Measurements from ENCODE around the gene HECTD1. TPM values are rescaled to one million over a fixed set of nuclear protein-coding genes. Genes with fewer than 3 reads are reported as not detected.
"Not testable (repeated sequence)": the region's sequence is repeated elsewhere in the genome, so short reads cannot be mapped to it uniquely, and the experiment has no call there.

The HECTD1 gene
- polyA plus RNA-seq, 1 donor: 94.9 TPM

DNA sequence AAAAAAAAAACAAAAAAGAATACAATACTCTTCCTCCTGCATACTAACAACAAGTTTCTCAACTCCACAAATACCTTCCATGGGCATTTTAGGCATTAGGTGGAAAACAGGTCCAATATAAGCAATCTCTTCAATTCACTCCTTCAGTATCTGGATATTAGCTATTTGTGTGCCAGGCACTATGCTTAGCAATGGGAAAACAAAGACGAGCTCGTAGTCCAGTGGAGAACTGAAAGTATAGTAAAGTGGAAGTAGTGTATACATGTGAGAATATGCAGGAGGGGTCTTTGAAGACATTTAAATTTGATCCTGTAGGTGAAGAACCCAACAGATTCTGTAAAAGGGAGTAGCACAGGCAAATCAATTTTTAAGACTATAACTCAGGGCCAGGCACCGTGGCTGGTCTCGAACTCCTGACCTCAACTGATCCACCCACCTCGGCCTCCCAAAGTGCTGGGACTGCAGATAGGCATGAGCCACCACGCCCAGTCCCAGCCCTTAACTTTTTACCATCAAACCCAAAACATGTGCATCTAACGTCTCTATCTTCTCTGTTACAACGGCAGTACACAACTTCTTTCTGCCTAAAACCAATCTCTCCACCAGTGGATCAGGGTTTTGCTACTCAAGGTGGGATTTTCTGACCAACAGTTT, 10.6 kb downstream of the HECTD1 start:
- Histone ChIP-seq H3K4me3 (ENCODE audit: low read length) (no peak overlapping the region), H3K27me3 (ENCODE audit: control insufficient read depth, insufficient read depth, low read length) (no peaks in the 10 kb centered on the region), H3K9me3 (ENCODE audit: control insufficient read depth, low read depth, low read length) (no peaks in the 10 kb centered on the region), H3K36me3 (ENCODE audit: control insufficient read depth, insufficient read depth, low read length) (peaks cover 22% of the 10 kb centered on the region), H3K4me1 (ENCODE audit: control insufficient read depth, insufficient read depth, low read length) (no peaks in the 10 kb centered on the region), H3K27ac (ENCODE audit: low read length) (no peak overlapping the region)
- DNase-seq: no peak
- WGBS (ENCODE audit: insufficient coverage, low lambda C conversion rate): 95% methylated on average over 5 of the region's 8 CpGs

DNA sequence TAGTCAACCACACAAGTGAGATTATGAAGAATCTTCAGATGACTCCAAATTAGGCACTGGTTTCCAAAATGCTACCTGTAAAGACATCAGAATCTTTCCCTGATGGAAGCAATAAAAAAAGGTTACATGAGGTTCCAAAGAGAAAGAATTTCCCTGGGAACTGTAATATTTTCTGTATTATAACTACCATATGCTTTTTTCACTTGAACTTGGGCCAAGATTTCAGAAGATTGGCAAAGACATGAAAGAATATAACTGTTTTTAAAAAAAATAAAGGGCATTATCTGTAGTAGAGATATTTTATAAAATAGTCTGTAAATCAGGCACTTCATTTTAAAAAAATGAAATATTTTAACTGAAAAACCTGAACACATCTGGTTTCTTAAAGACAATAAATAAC, 12.9 kb downstream of the HECTD1 start:
- no peak for DNase-seq
- H3K36me3 ChIP-seq (ENCODE audit: control insufficient read depth, insufficient read depth, low read length): peaks cover 25% of the 10 kb centered on the region
- no peak overlapping the region for H3K27ac ChIP-seq (ENCODE audit: low read length)
- H3K27me3 ChIP-seq (ENCODE audit: control insufficient read depth, insufficient read depth, low read length): no peaks in the 10 kb centered on the region
- no peaks in the 10 kb centered on the region for H3K4me1 ChIP-seq (ENCODE audit: control insufficient read depth, insufficient read depth, low read length)
- H3K4me3 ChIP-seq (ENCODE audit: low read length): no peak overlapping the region
- H3K9me3 ChIP-seq (ENCODE audit: control insufficient read depth, low read depth, low read length): no peaks in the 10 kb centered on the region

DNA sequence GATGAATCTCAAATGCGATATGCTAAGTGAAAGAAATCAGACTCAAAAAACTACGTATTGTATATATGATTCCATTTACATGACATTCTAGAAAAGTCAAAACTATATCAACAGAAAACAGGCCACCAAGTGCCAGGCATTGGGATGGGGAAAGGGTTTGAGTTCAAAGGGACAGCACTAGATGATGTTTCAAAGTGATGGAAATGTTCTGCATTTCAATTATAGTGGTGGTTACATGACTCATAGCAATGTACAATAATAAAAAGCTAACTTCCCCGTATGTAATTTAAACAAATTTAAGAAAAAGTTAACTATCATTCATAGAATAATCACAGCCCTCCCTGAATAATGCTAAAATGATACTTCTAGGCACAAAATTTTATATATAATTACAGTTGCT, 13.5 kb downstream of the HECTD1 start:
- H3K4me3 ChIP-seq (ENCODE audit: low read length): no peak overlapping the region
- no peaks in the 10 kb centered on the region for H3K27me3 ChIP-seq (ENCODE audit: control insufficient read depth, insufficient read depth, low read length)
- 100% methylated on average over 1 of the region's 3 CpGs for WGBS (ENCODE audit: insufficient coverage, low lambda C conversion rate)
- H3K36me3 ChIP-seq (ENCODE audit: control insufficient read depth, insufficient read depth, low read length): peaks cover 27% of the 10 kb centered on the region
- no peak overlapping the region for H3K27ac ChIP-seq (ENCODE audit: low read length)
- DNase-seq: no peak
- H3K9me3 ChIP-seq (ENCODE audit: control insufficient read depth, low read depth, low read length): no peaks in the 10 kb centered on the region
- no peaks in the 10 kb centered on the region for H3K4me1 ChIP-seq (ENCODE audit: control insufficient read depth, insufficient read depth, low read length)

DNA sequence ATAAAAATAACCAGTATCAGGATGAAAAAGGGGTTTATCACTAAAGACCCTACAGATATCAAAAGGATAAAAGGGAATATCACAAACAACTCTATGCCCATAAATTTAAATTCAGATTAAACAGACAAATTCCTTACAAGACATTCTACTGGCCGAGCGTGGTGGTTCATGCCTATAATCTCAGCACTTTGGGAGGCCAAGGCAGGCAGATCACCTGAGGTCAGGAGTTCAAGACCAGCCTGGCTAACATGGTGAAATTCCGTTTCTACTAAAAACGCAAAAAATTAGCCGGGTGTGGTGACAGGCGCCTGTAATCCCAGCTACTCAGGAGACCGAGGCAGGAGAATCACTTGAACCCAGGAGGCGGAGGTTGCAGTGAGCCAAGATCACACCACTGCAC, 15.0 kb downstream of the HECTD1 start:
- not testable (repeated sequence) for DNase-seq; H3K27ac ChIP-seq (ENCODE audit: low read length); H3K4me3 ChIP-seq (ENCODE audit: low read length); H3K27me3 ChIP-seq (ENCODE audit: control insufficient read depth, insufficient read depth, low read length); H3K4me1 ChIP-seq (ENCODE audit: control insufficient read depth, insufficient read depth, low read length); H3K9me3 ChIP-seq (ENCODE audit: control insufficient read depth, low read depth, low read length)
- no CpG with 5 or more reads among the region's 8 CpGs for WGBS (ENCODE audit: insufficient coverage, low lambda C conversion rate)
- peaks cover 27% of the 10 kb centered on the region for H3K36me3 ChIP-seq (ENCODE audit: control insufficient read depth, insufficient read depth, low read length)

DNA sequence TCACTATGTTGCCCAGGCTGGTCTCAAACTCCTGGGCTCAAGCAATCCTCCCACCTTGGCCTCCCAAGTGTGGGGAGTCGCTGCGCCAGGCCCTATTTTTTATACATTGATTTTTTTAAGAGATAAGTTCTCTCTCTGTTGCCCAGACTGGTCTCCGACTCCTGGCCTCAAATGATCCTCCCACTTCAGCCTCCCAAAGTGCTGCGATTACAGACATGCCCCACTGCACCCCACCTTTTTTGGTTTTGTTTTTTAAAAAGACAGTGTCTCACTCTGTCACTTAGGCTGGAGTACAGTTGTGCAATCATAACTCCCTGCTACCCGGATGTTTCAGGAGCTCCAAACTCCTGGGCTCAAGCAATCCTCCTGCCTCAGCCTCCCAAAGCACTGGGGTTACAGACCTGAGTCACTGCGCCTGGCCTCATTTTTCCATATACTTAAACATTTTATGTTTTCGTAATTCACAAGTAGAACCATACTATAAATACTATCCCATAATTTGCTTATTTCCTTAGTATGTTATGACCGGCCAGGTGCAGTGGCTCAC, 16.8 kb downstream of the HECTD1 start:
- H3K4me1 ChIP-seq (ENCODE audit: control insufficient read depth, insufficient read depth, low read length): no peaks in the 10 kb centered on the region
- H3K9me3 ChIP-seq (ENCODE audit: control insufficient read depth, low read depth, low read length): no peaks in the 10 kb centered on the region
- H3K27ac ChIP-seq (ENCODE audit: low read length): no peak overlapping the region
- H3K4me3 ChIP-seq (ENCODE audit: low read length): no peak overlapping the region
- no CpG with 5 or more reads among the region's 8 CpGs for WGBS (ENCODE audit: insufficient coverage, low lambda C conversion rate)
- no peaks in the 10 kb centered on the region for H3K27me3 ChIP-seq (ENCODE audit: control insufficient read depth, insufficient read depth, low read length)
- DNase-seq: no peak
- peaks cover 24% of the 10 kb centered on the region for H3K36me3 ChIP-seq (ENCODE audit: control insufficient read depth, insufficient read depth, low read length)

DNA sequence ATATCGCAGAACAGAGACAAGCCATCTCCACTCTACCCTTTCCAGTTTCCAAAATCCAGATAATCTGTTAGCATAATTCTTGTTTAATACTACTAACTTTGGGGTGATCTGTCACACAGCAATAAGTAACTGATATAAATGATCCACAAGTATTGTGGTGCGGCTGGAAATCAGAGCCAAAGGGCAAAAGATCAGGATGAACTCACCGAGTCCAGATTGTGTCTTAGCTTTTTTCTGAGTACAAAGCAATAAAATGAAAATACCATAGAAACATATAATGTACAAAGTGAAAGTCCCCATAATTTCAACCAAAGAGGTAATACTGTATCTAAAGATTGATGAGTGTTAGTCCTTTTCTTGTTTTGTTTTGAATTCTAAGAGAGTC, 17.4 kb downstream of the HECTD1 start:
- H3K4me3 ChIP-seq (ENCODE audit: low read length): no peak overlapping the region

DNA sequence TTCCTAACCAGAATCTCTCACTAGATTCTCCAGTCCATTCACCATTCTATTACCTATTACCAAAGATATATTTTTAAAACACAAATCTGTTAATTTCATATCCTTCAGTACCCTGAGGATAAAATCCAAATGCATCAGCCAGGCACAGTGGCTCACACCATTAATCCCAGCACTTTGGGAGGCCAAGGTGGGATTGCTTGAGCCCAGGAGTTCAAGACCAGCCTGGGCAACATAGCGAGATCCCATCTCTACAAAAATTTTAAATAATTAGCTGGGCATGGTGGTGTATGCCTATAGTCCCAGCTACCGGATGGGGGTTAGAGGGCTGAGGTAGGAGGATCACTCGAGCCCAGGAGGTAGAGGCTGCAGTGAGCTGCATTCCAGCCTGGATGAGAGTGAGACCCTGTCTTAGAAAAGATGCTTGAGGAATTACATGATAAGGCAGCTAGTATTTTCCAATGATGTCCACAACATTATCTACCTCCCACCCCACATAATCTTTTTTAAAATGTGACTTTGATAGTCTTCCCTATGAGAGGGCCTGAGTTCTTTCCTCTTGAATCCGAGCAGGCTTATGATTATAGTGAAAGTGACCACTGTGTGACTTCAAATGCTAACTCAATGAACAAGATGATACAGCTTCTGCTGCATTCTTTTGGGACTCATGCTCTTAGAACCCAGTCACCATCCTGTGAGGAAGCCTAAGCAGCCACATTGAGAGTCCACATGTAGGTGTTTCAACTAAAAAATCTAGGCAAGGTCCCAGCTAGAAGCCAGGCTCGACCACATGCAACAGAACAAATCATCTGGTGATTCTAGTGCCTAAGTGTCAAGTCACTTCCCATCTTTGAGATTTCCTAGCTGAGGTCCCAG, 18.0 kb downstream of the HECTD1 start:
- Histone ChIP-seq H3K4me3 (ENCODE audit: low read length) (no peak overlapping the region), H3K9me3 (ENCODE audit: control insufficient read depth, low read depth, low read length) (no peaks in the 10 kb centered on the region), H3K4me1 (ENCODE audit: control insufficient read depth, insufficient read depth, low read length) (no peaks in the 10 kb centered on the region), H3K27ac (ENCODE audit: low read length) (no peak overlapping the region), H3K27me3 (ENCODE audit: control insufficient read depth, insufficient read depth, low read length) (no peaks in the 10 kb centered on the region), H3K36me3 (ENCODE audit: control insufficient read depth, insufficient read depth, low read length) (peaks cover 28% of the 10 kb centered on the region)
- DNase-seq: peak in 1 of 2 donors; percentile 2
- 100% methylated on average over 1 of the region's 5 CpGs for WGBS (ENCODE audit: insufficient coverage, low lambda C conversion rate)

More for the DNA sequence above, 17.4 kb downstream of the HECTD1 start:
- H3K36me3 ChIP-seq (ENCODE audit: control insufficient read depth, insufficient read depth, low read length): peaks cover 28% of the 10 kb centered on the region
- DNase-seq: peak in 1 of 2 donors; percentile 65
- no peaks in the 10 kb centered on the region for H3K4me1 ChIP-seq (ENCODE audit: control insufficient read depth, insufficient read depth, low read length)
- H3K27me3 ChIP-seq (ENCODE audit: control insufficient read depth, insufficient read depth, low read length): no peaks in the 10 kb centered on the region
- no peak overlapping the region for H3K27ac ChIP-seq (ENCODE audit: low read length)
- no CpG with 5 or more reads among the region's 3 CpGs for WGBS (ENCODE audit: insufficient coverage, low lambda C conversion rate)
- no peaks in the 10 kb centered on the region for H3K9me3 ChIP-seq (ENCODE audit: control insufficient read depth, low read depth, low read length)

DNA sequence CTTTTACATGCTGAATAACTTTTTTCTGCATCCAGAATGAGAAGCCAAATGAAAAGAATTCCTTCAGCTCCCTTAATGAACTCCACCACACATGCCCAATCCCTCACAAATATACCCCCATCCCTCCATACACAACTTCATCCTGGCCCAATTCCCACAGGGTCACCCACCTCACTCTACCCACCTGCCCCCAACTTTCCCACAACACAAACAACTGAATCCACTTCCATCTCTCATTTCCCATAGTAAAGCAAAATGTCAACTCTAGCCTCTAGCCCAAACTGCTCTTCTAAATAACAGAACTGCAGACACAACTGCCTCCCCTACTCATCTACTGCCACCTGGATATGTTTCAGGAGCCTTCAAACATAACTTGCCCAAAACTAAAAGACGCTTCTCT, 18.8 kb downstream of the HECTD1 start:
- no peaks in the 10 kb centered on the region for H3K4me1 ChIP-seq (ENCODE audit: control insufficient read depth, insufficient read depth, low read length)
- WGBS (ENCODE audit: insufficient coverage, low lambda C conversion rate): 100% methylated on average over 1 of the region's 1 CpG
- no peaks in the 10 kb centered on the region for H3K27me3 ChIP-seq (ENCODE audit: control insufficient read depth, insufficient read depth, low read length)
- DNase-seq: no peak
- H3K27ac ChIP-seq (ENCODE audit: low read length): no peak overlapping the region
- no peak overlapping the region for H3K4me3 ChIP-seq (ENCODE audit: low read length)
- H3K9me3 ChIP-seq (ENCODE audit: control insufficient read depth, low read depth, low read length): no peaks in the 10 kb centered on the region
- H3K36me3 ChIP-seq (ENCODE audit: control insufficient read depth, insufficient read depth, low read length): peaks cover 31% of the 10 kb centered on the region

DNA sequence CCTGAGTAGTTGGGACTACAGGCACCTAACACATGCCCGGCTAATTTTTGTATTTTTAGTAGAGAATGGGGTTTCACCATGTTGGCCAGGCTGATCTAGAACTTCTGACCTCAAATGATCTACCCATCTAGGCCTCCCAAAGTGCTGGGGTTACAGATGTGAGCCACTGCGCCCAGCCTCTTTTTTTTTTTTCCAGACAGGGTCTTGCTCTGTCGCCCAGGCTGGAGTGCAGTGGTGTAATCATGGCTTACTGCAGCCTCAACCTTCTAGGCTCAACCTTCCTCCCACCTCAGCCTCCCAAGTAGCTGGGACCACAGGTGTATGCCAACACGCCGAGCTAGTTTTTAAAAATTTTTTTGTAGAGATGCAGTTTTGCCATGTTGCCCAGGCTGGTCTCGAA, 25.6 kb downstream of the HECTD1 start:
- H3K27ac ChIP-seq (ENCODE audit: low read length); H3K4me3 ChIP-seq (ENCODE audit: low read length); H3K27me3 ChIP-seq (ENCODE audit: control insufficient read depth, insufficient read depth, low read length); H3K4me1 ChIP-seq (ENCODE audit: control insufficient read depth, insufficient read depth, low read length); DNase-seq; H3K9me3 ChIP-seq (ENCODE audit: control insufficient read depth, low read depth, low read length): not testable (repeated sequence)
- WGBS (ENCODE audit: insufficient coverage, low lambda C conversion rate): 100% methylated on average over 2 of the region's 6 CpGs
- H3K36me3 ChIP-seq (ENCODE audit: control insufficient read depth, insufficient read depth, low read length): peaks cover 34% of the 10 kb centered on the region

DNA sequence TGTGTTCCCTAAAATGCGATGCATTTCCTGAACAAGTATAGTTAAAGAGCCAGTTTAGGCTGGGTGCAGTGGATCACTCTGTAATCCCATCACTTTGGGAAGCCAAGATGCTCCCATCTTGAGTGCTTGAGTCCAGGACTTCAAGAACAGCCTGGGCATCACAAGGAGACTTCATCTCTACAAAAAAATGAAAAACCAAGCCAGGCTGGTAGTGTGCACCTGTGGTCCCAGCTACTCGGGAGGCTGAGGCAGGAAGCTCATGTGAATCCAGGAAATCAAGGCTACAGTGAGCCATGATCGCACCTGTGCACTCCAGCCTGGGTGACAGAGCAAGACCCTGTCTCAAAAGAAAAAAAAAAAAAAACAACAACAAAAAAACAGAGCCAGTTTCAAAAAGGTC, 26.3 kb downstream of the HECTD1 start:
- Histone ChIP-seq H3K36me3 (ENCODE audit: control insufficient read depth, insufficient read depth, low read length) (peaks cover 38% of the 10 kb centered on the region), H3K4me1 (ENCODE audit: control insufficient read depth, insufficient read depth, low read length) (no peaks in the 10 kb centered on the region), H3K9me3 (ENCODE audit: control insufficient read depth, low read depth, low read length) (no peaks in the 10 kb centered on the region), H3K27ac (ENCODE audit: low read length) (no peak overlapping the region), H3K27me3 (ENCODE audit: control insufficient read depth, insufficient read depth, low read length) (no peaks in the 10 kb centered on the region), H3K4me3 (ENCODE audit: low read length) (no peak overlapping the region)
- WGBS (ENCODE audit: insufficient coverage, low lambda C conversion rate): no CpG with 5 or more reads among the region's 3 CpGs
- no peak for DNase-seq
